ENCODE data around the gene LRRC4C. TPM values are rescaled to one million over a fixed set of nuclear protein-coding genes. Genes with fewer than 3 reads are reported as not detected.

Gene LRRC4C
- total RNA-seq, 1 donor from 2014 or later = 1.5 TPM

DNA sequence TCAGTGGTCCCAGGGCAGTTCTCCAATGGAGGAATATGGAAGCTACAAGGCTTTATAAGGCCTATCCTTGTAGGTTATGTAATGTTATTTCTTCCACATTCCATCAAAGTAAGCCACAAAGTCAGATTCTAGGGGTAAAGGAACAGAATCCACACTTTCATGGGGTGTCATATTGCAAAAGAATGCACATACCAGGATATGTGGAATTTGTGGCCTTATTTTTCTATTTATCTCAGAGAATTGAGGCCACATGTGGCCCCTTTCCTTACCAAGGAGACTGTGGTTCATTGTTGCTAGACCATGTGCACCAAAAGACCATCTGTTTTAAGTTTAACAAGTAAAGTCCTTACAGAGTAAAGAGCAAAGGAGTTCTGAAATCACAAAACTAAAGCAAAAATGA, 12.9 kb downstream of the LRRC4C start:
- no peak for DNase-seq (ENCODE audit: low read depth)
- Histone ChIP-seq H3K4me3 (ENCODE audit: low read depth, low read length) (no peak overlapping the region), H3K27me3 (ENCODE audit: control insufficient read depth, insufficient read depth, low read length) (no peaks in the 10 kb centered on the region), H3K36me3 (ENCODE audit: control insufficient read depth, insufficient read depth, low read length) (no peaks in the 10 kb centered on the region)
- TF ChIP-seq, protein P1, sequence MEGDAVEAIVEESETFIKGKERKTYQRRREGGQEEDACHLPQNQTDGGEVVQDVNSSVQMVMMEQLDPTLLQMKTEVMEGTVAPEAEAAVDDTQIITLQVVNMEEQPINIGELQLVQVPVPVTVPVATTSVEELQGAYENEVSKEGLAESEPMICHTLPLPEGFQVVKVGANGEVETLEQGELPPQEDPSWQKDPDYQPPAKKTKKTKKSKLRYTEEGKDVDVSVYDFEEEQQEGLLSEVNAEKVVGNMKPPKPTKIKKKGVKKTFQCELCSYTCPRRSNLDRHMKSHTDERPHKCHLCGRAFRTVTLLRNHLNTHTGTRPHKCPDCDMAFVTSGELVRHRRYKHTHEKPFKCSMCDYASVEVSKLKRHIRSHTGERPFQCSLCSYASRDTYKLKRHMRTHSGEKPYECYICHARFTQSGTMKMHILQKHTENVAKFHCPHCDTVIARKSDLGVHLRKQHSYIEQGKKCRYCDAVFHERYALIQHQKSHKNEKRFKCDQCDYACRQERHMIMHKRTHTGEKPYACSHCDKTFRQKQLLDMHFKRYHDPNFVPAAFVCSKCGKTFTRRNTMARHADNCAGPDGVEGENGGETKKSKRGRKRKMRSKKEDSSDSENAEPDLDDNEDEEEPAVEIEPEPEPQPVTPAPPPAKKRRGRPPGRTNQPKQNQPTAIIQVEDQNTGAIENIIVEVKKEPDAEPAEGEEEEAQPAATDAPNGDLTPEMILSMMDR (IDR thresholded peaks at IDR 0.05; ENCODE audit: insufficient read depth, low read length, poor library complexity, severe bottlenecking) = no peak

DNA sequence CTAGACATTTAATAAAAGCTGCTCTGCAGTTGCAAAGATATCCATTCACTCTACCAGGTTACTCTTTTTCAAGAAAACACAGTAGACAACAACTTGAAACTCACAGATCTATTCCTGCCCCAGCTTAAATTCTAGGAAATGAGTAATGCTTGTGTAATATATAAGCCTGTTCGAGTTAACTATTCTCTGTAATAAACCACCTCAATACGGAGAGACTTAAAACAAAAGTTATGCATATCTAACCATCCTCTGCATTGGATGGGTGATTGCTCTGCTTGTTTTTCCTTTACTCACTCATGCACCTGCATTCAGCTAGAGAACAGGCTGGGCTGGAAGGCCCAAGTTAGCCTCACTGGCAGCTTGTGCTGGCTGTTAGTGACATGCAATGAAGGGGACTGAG, 13.3 kb downstream of the LRRC4C start:
- no peaks in the 10 kb centered on the region for H3K36me3 ChIP-seq (ENCODE audit: control insufficient read depth, insufficient read depth, low read length)
- no peak overlapping the region for H3K4me3 ChIP-seq (ENCODE audit: low read depth, low read length)
- no peaks in the 10 kb centered on the region for H3K27me3 ChIP-seq (ENCODE audit: control insufficient read depth, insufficient read depth, low read length)
- TF ChIP-seq, protein P1 (IDR thresholded peaks at IDR 0.05; ENCODE audit: insufficient read depth, low read length, poor library complexity, severe bottlenecking) = no peak
- DNase-seq (ENCODE audit: low read depth) = peak; percentile 54

DNA sequence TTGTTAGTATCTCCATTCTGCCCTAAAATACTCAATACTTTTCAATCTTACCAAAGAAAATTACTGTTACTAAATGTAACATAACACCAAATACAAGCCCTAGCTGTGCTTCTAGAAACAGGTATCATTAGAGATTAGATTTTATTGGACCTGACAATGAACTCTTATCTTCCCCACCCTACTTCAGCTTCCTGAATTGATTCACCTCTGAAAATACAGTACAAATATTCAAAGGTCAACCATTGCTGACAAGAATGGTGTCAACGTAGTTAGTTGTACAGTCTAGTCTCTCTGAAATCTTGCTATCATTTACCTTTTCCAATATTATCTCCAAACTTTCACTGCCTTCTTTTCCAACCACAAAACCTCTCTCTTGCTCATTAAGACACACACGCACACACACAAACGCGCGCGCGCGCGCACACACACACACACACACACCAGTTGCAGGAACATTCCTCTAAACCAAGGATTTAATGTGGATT, 22.4 kb downstream of the LRRC4C start:
- TF ChIP-seq, protein P1 (IDR thresholded peaks at IDR 0.05; ENCODE audit: insufficient read depth, low read length, poor library complexity, severe bottlenecking) = no peak
- no peaks in the 10 kb centered on the region for H3K36me3 ChIP-seq (ENCODE audit: control insufficient read depth, insufficient read depth, low read length)
- H3K4me3 ChIP-seq (ENCODE audit: low read depth, low read length) = no peak overlapping the region
- no peak for DNase-seq (ENCODE audit: low read depth)
- H3K27me3 ChIP-seq (ENCODE audit: control insufficient read depth, insufficient read depth, low read length) = no peaks in the 10 kb centered on the region

DNA sequence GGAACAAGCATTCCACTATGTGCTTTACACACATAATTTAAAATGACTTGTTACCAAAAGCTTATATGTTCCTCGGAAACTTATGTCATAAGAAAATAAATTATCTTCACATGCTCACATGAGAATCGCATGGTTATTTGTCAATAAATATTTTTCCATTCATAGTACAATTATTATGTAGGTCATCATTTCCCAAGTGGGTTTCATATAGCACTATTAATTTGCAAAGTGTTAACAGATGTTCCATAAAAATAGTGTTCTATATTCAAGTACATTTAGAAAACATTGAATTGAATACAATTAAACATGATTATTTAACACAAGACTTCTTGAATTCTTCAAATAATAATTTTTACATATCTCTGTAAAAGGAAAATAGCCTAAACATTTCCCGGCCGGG, 23.9 kb downstream of the LRRC4C start:
- Histone ChIP-seq H3K27me3 (ENCODE audit: control insufficient read depth, insufficient read depth, low read length) (no peaks in the 10 kb centered on the region), H3K36me3 (ENCODE audit: control insufficient read depth, insufficient read depth, low read length) (no peaks in the 10 kb centered on the region), H3K4me3 (ENCODE audit: low read depth, low read length) (no peak overlapping the region)
- TF ChIP-seq, protein P1 (IDR thresholded peaks at IDR 0.05; ENCODE audit: insufficient read depth, low read length, poor library complexity, severe bottlenecking) = no peak
- no peak for DNase-seq (ENCODE audit: low read depth)

DNA sequence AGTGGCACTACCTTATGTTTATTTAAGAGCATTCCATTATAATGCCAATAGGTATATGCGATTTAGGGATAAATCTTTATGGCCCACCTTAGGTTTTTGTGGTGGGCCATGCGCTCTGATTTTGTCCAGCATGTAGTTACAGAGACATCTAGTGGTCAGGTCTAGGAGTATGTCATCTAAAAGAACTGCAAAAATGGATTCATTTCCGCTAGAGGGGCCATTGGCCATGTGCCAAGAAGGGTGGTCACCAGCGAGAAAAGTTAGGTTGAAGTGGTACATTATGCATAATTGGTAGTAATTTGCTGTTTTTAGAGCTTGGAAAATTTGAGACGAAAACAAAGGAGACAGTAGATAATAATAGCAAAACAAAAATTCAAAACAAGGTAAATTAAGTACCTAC, 27.7 kb downstream of the LRRC4C start:
- TF ChIP-seq, protein P1 (IDR thresholded peaks at IDR 0.05; ENCODE audit: insufficient read depth, low read length, poor library complexity, severe bottlenecking) = peak; percentile 61
- no peak for DNase-seq (ENCODE audit: low read depth)
- H3K4me3 ChIP-seq (ENCODE audit: low read depth, low read length) = no peak overlapping the region
- no peaks in the 10 kb centered on the region for H3K36me3 ChIP-seq (ENCODE audit: control insufficient read depth, insufficient read depth, low read length)
- no peaks in the 10 kb centered on the region for H3K27me3 ChIP-seq (ENCODE audit: control insufficient read depth, insufficient read depth, low read length)

DNA sequence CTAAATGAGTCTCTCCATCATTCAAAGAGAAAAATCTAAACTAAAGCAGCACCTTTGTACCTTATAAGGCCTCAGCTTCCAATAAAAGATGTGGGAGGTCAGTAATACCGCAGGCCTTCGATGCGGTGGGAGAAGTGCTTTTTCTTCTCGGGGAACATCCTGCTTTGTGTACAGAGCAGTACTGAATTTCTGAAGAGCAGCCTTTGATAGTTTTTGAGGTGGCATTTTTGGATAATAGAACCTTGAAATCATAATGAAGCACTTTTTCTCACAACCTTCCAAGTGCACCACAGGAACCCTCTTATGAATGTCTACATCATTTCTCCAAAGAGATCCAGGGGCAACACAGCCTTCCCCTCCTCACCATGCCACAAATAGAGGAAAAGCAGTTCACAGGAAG, 39.6 kb downstream of the LRRC4C start:
- no peaks in the 10 kb centered on the region for H3K27me3 ChIP-seq (ENCODE audit: control insufficient read depth, insufficient read depth, low read length)
- TF ChIP-seq, protein P1 (IDR thresholded peaks at IDR 0.05; ENCODE audit: insufficient read depth, low read length, poor library complexity, severe bottlenecking) = no peak
- DNase-seq (ENCODE audit: low read depth) = no peak
- no peak overlapping the region for H3K4me3 ChIP-seq (ENCODE audit: low read depth, low read length)
- H3K36me3 ChIP-seq (ENCODE audit: control insufficient read depth, insufficient read depth, low read length) = no peaks in the 10 kb centered on the region

All from kidney epithelial cell (primary cell).